ENCODE results near the gene ERN1. TPM values are rescaled to one million over a fixed set of nuclear protein-coding genes. Genes with fewer than 3 reads are reported as not detected.

ERN1 gene
- total RNA-seq, 2 donors from 2014 or later, result 9.0 to 13.7 TPM

DNA sequence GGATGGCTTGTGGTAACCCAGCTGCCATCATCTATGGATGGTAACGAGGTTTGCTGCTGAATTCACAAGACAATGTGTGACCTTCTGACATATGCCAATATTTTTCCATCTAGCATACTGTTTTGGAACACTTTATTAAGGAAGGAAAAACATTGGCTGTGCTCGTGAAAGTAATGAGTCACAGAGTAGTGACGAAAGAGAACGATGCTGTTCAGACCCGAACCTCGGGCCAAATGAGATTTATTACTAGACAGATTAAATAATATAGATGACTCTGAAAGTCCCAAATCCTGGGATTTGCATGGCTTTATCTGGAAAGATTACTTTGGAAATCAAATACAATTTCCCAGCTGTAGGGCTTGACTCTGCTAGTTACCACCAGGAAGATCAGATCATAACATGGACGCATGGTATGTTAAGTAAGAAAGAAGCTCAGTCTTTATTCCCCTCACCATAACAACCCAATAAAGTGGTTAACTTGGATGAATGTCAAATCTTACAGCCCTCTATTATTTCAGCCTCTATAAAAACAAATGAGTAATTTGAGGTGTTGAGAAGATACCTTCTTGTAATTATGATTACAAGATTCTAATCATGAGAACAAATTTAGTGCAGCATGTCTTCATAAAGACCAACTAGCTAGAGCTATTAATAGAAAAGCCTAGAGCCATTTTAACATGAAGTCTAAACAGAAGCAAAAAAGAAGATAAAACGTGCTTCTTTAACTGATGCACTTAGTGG is 32.6 kb downstream of the ERN1 start:
- TF ChIP-seq, protein P1, sequence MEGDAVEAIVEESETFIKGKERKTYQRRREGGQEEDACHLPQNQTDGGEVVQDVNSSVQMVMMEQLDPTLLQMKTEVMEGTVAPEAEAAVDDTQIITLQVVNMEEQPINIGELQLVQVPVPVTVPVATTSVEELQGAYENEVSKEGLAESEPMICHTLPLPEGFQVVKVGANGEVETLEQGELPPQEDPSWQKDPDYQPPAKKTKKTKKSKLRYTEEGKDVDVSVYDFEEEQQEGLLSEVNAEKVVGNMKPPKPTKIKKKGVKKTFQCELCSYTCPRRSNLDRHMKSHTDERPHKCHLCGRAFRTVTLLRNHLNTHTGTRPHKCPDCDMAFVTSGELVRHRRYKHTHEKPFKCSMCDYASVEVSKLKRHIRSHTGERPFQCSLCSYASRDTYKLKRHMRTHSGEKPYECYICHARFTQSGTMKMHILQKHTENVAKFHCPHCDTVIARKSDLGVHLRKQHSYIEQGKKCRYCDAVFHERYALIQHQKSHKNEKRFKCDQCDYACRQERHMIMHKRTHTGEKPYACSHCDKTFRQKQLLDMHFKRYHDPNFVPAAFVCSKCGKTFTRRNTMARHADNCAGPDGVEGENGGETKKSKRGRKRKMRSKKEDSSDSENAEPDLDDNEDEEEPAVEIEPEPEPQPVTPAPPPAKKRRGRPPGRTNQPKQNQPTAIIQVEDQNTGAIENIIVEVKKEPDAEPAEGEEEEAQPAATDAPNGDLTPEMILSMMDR (conservative IDR thresholded peaks at IDR 0.05), result no peak
- H3K4me3 ChIP-seq (ENCODE audit: low read length), result no peak overlapping the region
- H3K27ac ChIP-seq (ENCODE audit: low read depth, low read length), result no peak overlapping the region
- Mint-ChIP-seq H3K4me1 (peaks cover 8% of the 10 kb centered on the region), H3K27me3 (ENCODE audit: insufficient read depth) (no peaks in the 10 kb centered on the region), H3K36me3 (ENCODE audit: low read depth) (peaks cover 23% of the 10 kb centered on the region), H3K9me3 (no peaks in the 10 kb centered on the region), H3K27ac (no peak overlapping the region), H3K4me3 (no peak overlapping the region)
- H3K36me3 ChIP-seq (ENCODE audit: control insufficient read depth, insufficient read depth, low read length), result no peaks in the 10 kb centered on the region
- H3K27me3 ChIP-seq (ENCODE audit: control insufficient read depth, insufficient read depth, low read length, poor library complexity, severe bottlenecking), result no peaks in the 10 kb centered on the region
- 98 to 100% methylated on average over 2 to 8 of the region's 8 CpGs for WGBS, 2 experiments (ENCODE audit: insufficient coverage in 1 of 2, insufficient read length in 1 of 2)
- no peak for DNase-seq
- no peaks in the 10 kb centered on the region for H3K9me3 ChIP-seq (ENCODE audit: control insufficient read depth, low read length)
- no peak overlapping the region for H3K9ac ChIP-seq (ENCODE audit: extremely low read depth, low read length, poor library complexity, severe bottlenecking)
- no peaks in the 10 kb centered on the region for H3K4me1 ChIP-seq (ENCODE audit: control insufficient read depth, insufficient read depth, low read length)

DNA sequence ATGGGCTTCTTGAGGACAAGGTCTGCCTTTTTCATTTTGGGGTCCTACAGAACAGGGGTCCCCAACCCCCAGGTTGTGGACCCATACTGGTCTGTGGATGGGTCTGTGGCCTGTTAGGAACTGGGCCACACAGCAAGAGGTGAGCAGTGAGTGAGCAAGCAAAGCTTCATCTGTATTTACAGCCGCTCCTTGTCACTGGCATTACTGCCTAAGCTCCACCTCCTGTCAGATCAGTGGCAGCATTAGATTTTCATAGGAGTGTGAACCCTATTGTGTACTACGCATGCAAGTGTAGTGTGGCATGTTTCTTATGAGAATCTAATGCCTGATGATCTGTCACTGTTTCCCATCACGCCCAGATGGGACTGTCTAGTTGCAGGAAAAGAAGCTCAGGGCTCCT is 33.9 kb downstream of the ERN1 start:
- Histone ChIP-seq H3K4me1 (ENCODE audit: control insufficient read depth, insufficient read depth, low read length) (no peaks in the 10 kb centered on the region), H3K27ac (ENCODE audit: low read depth, low read length) (no peak overlapping the region), H3K27me3 (ENCODE audit: control insufficient read depth, insufficient read depth, low read length, poor library complexity, severe bottlenecking) (no peaks in the 10 kb centered on the region), H3K9ac (ENCODE audit: extremely low read depth, low read length, poor library complexity, severe bottlenecking) (no peak overlapping the region), H3K4me3 (ENCODE audit: low read length) (no peak overlapping the region), H3K36me3 (ENCODE audit: control insufficient read depth, insufficient read depth, low read length) (no peaks in the 10 kb centered on the region), H3K9me3 (ENCODE audit: control insufficient read depth, low read length) (no peaks in the 10 kb centered on the region)
- Mint-ChIP-seq H3K27ac (no peak overlapping the region), H3K4me3 (no peak overlapping the region), H3K27me3 (ENCODE audit: insufficient read depth) (no peaks in the 10 kb centered on the region), H3K9me3 (no peaks in the 10 kb centered on the region), H3K36me3 (ENCODE audit: low read depth) (peaks cover 25% of the 10 kb centered on the region), H3K4me1 (peaks cover 8% of the 10 kb centered on the region)
- WGBS, 2 experiments (ENCODE audit: insufficient coverage in 1 of 2, insufficient read length in 1 of 2), result 94 to 100% methylated on average over 2 to 3 of the region's 3 CpGs
- DNase-seq, result no peak
- TF ChIP-seq, protein P1 (conservative IDR thresholded peaks at IDR 0.05), result no peak

DNA sequence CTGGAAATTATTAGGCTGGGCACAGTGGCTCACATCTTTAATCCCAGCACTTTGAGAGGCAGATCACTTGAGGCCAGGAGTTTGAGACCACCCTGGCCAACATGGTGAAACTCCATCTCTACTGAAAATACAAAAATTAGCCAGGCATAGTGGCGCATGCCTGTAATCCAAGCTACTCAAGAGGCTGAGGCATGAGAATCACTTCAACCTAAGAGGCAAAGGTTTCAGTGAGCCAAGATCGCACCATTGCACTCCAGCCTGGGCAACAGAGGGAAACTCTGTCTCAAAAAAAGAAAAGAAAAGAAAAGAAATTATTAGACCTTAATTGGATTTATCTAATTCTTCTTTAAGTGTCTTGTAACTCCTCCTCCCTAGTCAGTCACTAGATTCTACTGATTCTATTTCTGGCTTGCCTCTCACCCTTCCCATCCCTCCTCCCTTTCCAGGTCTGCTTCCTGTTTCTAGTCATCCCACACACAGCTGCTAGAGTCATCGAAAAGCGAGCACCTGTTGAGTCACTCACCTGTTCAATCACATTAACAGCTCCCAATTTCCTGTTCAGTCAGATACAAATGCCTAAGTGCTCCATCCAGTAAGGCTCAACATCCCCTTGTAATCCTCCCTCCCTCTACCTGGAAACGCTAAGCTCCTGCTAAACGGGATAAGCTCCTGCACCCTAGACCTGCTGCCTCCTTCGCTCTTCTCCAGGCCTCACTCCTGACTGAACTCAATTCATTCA is 34.6 kb downstream of the ERN1 start:
- Mint-ChIP-seq H3K4me1 (peaks cover 8% of the 10 kb centered on the region), H3K27ac (no peak overlapping the region), H3K27me3 (ENCODE audit: insufficient read depth) (no peaks in the 10 kb centered on the region), H3K9me3 (no peaks in the 10 kb centered on the region), H3K36me3 (ENCODE audit: low read depth) (peaks cover 25% of the 10 kb centered on the region), H3K4me3 (no peak overlapping the region)
- H3K4me1 ChIP-seq (ENCODE audit: control insufficient read depth, insufficient read depth, low read length), result no peaks in the 10 kb centered on the region
- H3K9ac ChIP-seq (ENCODE audit: extremely low read depth, low read length, poor library complexity, severe bottlenecking), result no peak overlapping the region
- no peaks in the 10 kb centered on the region for H3K27me3 ChIP-seq (ENCODE audit: control insufficient read depth, insufficient read depth, low read length, poor library complexity, severe bottlenecking)
- WGBS, 2 experiments (ENCODE audit: insufficient coverage in 1 of 2, insufficient read length in 1 of 2), result 89 to 92% methylated on average over 6 to 7 of the region's 7 CpGs
- no peaks in the 10 kb centered on the region for H3K36me3 ChIP-seq (ENCODE audit: control insufficient read depth, insufficient read depth, low read length)
- no peak overlapping the region for H3K27ac ChIP-seq (ENCODE audit: low read depth, low read length)
- DNase-seq, result no peak
- TF ChIP-seq, protein P1 (conservative IDR thresholded peaks at IDR 0.05), result no peak
- H3K4me3 ChIP-seq (ENCODE audit: low read length), result no peak overlapping the region
- no peaks in the 10 kb centered on the region for H3K9me3 ChIP-seq (ENCODE audit: control insufficient read depth, low read length)
